Ishikawa (cell line): Measurements from ENCODE around the gene PPP1R16B.

ENCODE experiments used
- CREB1 ChIP-seq: IDR thresholded peaks from 2 replicates; pipeline ENCODE4 v1.6.1; 2012; ENCODE audit warnings: low read depth
- EP300 ChIP-seq: IDR thresholded peaks from 2 replicates; pipeline ENCODE4 v1.6.1; 2012; ENCODE audit warnings: borderline replicate concordance
- RAD21 ChIP-seq: IDR thresholded peaks from 2 replicates; pipeline ENCODE4 v1.6.1; 2012; ENCODE audit warnings: low read depth
- TAF1 ChIP-seq: IDR thresholded peaks from 2 replicates; pipeline ENCODE4 v1.6.1; 2012; ENCODE audit warnings: low read depth, mild to moderate bottlenecking
- TEAD4 ChIP-seq: IDR thresholded peaks from 2 replicates; pipeline ENCODE4 v1.6.1; 2012
- YY1 ChIP-seq: IDR thresholded peaks from 2 replicates; pipeline ENCODE4 v1.6.1; 2012; ENCODE audit warnings: low read depth
- TF ChIP-seq, protein P1 (sequence below): IDR thresholded peaks from 2 replicates; pipeline ENCODE4 v1.6.1; 2012

DNA sequence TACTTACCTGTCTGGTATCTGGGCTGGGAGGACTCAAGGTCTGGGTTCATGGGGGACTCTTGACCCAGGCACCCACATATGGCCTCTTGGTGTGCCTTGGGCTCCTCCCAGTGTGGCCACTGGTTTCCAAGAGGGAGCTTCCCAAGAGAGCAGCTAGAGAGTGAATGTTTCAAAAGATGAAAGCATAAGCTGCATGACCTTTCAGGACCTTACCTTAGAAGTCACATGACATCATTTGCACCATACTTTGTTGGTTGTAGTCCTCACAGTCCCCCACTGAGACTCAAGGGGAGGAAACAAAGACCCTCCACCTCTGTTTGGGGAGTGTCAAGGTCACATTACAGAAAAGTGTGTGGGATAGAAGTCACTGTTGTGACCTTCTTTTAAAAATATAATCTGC is 43.3 kb upstream of the PPP1R16B start:
- TF ChIP-seq TAF1: no peak
- TF ChIP-seq, protein P1, sequence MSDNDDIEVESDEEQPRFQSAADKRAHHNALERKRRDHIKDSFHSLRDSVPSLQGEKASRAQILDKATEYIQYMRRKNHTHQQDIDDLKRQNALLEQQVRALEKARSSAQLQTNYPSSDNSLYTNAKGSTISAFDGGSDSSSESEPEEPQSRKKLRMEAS: no peak
- TF ChIP-seq TEAD4: no peak
- no peak for TF ChIP-seq YY1
- no peak for TF ChIP-seq RAD21
- no peak for TF ChIP-seq EP300
- TF ChIP-seq CREB1: no peak
